HG03575 (cell line): ENCODE results near the gene TXNDC15.
"Not testable (repeated sequence)": the region's sequence is repeated elsewhere in the genome, so short reads cannot be mapped to it uniquely, and the experiment has no call there.

Experiments used
- ATAC-seq: cut with Tn5 transposase; IDR thresholded peaks from one replicate; pipeline ENCODE4 v1.9.1; 2021; ENCODE audit not compliant: unreplicated experiment, insufficient number of reproducible peaks, low FRiP score; ENCODE audit errors: extremely low read depth

The TXNDC15 gene

DNA sequence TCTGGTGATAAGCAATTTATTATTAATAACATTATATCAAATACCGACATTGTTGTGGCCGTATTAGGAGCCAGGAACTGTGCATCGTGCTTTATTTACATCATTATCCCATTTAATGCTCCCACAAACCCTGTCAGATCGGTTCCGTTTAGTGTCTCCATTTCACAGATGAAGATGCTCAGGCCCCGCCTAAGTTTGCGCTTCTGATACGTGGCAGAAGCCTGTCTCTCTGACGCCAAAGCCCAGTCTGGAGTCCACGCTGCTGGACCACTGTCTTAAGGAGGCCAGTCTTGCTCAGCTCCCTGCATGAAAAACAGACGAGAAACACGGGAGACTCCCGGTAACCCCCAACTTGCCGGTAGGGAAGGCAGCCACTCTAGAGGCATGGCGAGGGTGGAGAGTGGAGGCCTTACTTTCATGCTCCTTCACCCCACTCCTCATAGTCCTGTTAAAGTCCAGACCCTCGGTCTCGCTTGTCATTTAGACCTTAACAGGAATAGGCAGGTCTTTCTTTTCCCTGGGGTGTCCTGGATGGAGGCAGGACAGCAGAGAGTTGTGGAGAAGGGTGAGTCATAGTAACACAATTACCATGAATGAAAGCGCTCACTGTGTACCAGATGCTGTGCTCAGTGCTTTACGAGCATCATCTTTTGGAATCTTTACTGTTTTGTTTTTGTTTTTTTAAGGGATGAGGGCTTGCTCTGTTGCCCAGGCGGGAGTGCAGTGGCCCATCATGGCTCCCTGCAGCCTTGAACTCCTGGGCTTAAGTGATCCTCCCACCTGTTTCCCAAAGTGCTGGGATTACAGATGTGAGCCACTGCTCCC is 872 bp downstream of the TXNDC15 start:
- no peak for ATAC-seq

DNA sequence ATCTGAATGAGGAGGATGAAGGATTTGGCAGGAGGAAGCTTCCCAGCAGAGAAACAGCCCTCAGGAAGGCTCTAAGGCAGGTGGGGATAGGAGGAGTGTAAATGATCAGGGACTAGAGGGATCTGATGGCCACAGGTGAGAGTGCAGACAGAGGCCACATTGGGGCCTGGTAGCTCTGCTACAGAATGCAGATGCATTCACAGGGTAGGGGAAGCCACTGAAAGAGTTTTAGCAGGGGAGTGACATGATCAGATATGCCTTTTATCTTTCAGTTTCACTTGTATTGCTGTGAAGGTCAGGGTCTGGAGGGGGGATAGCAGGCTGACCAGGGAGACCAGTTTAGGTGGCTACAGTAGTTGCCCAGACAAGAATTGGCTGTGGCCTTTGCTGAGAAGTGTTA is 3.0 kb downstream of the TXNDC15 start:
- no peak for ATAC-seq

DNA sequence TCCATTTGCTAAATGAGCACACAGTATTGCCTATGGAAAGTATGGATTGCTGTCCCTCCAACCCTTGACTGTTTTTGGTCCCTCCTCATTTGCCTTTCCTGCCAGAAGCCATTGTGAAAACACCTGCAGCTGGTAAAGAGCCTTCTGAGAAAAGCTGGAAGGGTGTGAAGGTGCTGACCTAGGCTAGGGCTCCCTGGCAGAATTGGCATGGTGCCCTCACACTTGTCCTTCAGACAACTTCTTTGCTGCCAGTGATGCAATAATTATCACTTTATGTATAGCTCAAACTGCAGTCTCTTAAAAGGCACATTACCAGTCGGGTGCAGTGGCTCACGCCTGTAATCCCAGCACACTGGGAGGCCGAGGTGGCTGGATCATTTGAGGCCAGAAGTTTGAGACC is 4.2 kb downstream of the TXNDC15 start:
- no peak for ATAC-seq

DNA sequence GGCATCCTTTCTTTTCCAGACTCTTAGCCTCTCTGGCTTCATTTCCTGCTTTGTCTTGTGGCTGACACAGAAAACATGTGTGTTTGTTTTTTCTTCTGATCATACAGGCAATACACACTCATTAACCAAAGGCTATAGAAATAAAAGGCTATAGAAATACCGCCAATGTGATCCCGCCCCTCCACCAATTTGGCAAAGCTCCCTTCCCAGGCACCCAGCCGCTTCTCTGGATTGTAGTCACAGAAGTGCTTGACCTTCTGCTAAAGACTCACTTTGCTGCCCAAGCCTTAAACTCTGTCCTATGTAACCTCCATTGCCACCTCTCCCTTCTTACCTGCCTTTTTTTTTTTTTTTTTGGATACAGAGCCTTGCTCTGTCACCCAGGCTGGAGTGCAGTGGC is 5.3 kb downstream of the TXNDC15 start:
- no peak for ATAC-seq

DNA sequence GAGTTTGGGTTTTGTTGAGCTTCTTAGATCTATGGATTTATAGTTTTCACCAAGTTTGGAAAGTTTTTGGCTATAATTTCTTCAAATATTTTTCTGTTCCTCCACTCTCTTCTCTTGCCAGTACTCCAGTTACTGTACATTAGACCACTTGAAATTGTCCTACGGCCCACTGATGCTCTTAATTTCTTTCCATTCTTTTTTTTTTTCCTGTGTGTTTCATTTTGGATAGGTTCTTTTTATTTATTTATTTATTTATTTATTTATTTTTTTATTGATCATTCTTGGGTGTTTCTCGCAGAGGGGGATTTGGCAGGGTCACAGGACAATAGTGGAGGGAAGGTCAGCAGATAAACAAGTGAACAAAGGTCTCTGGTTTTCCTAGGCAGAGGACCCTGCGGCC is 6.8 kb downstream of the TXNDC15 start:
- not testable (repeated sequence) for ATAC-seq

DNA sequence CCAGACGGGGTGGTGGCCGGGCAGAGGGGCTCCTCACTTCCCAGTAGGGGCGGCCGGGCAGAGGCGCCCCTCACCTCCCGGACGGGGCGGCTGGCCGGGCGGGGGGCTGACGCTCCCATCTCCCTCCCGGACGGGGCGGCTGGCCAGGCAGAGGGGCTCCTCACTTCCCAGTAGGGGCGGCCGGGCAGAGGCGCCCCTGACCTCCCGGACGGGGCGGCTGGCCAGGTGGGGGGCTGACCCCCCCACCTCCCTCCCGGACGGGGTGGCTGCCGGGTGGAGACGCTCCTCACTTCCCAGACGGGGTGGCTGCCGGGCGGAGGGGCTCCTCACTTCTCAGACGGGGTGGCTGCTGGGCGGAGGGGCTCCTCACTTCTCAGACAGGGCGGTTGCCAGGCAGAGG is 7.5 kb downstream of the TXNDC15 start:
- ATAC-seq: not testable (repeated sequence)

DNA sequence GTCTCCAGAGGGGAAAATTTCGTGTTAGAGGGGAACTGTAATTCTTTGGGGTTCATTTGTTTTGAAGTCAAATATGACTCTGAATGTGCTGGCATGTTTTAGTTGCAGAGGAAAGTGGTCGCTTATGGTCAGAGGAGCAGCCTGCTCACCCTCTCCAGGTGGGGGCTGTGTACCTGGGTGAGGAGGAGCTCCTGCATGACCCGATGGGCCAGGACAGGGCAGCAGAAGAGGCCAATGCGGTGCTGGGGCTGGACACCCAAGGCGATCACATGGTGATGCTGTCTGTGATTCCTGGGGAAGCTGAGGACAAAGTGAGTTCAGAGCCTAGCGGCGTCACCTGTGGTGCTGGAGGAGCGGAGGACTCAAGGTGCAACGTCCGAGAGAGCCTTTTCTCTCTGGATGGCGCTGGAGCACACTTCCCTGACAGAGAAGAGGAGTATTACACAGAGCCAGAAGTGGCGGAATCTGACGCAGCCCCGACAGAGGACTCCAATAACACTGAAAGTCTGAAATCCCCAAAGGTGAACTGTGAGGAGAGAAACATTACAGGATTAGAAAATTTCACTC is 13.5 kb downstream of the TXNDC15 start:
- ATAC-seq: no peak

DNA sequence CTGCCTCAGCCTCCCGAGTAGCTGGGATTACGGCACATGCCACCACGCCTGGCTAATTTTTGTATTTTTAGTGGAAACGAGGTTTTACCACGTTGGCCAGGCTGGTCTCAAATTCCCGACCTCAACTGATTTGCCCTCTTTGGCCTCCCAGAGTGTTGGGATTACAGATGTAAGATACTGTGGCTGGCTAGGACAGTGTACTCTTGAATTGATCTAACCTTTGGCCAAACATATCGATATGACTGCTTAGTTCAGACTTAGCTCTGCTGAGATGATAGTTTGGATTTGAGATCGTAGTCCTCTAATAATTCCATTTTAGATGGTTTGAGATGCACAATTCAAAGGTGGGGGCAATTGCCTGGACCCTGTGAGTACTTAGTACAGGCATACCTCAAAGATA is 15.2 kb downstream of the TXNDC15 start:
- no peak for ATAC-seq

DNA sequence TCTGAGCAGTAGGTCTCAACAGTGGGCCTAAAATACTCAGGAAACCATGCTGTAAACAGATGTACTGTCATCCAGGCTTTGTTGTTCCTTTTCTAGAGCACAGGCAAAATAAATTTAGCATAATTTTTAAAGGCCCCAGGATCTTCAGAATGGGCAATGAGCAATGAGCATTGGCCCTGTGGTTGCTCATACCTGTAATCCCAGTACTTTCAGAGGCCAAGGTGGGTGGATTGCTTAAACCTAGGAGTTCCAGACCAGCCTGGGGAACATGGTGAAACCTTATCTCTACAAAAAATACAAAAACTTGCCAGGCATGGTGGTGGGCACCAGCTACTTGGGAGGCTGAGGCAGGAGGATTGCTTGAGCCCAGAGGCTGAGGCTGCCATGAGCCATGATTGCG is 17.3 kb downstream of the TXNDC15 start:
- no peak for ATAC-seq

DNA sequence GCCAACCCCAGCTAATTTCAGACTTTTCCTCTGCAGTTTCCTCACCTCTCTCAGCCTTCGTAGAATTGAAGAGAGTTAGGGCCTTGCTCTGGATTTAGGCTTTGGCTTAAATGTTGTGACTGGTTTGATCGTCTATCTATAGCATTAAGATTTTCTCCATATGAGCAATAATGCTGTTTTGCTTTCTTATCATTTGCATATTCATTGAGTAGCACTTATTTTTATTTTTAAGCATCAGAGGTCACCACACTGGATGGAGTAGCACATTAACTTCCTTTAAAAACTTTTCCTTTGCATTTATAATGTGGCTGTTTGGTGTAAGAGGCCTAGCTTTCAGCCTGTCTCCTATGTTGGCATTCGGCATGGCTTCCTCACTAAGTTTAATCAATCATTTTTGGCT is 18.1 kb downstream of the TXNDC15 start:
- ATAC-seq: no peak

DNA sequence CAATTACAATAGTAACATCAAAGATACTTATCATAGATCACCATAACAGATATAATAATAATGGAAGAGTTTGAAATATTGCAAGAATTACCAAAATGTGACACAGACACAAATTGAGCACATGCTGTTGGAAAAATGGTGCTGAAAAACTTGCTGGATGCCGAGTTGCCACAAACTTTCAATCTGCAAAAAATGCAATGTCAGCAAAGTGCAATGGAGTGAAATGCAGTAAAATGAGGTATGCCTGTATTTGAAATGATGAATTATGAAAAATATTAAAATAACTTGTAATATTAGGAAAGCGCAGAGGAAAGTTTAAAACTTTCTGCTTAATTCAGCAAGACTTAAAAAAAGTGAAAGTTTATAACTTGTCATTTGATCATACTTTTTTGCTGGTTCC is 18.8 kb downstream of the TXNDC15 start:
- ATAC-seq: no peak

DNA sequence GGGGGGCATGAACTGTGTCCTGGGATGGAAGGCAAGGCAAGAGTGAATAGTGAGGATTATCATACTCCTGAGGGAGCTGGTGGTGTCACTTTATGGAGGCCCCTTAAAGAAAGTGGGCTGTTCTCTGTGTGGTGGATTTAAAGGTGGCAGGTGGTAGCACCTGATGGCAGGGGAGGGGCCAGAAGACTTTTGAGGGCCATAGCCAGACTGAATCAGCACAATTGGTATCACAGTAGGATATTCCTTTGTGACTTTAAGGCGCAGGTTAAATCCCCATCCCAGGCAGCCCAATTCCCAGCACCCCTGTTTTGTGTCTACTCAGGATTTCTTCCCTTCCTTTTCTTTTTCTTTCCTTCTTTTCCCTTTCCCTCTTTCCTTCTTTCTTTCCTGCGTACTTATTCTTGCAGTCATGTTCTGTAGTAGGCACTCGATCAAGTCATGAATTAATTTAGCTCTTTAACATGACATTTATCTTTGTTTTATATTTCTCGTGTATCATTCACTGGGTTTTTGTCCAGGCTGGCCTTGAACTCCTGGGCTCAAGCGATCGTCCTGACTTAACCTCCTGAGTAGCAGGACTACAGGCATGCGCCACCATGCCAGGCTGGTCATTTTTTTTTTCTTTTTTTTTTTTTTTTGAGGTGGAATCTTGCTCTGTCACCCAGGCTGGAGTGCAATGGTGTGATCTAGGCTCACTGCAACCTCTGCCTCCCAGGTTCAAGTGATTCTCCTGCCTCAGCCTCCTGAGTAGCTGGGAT is 19.8 kb downstream of the TXNDC15 start:
- ATAC-seq: no peak

DNA sequence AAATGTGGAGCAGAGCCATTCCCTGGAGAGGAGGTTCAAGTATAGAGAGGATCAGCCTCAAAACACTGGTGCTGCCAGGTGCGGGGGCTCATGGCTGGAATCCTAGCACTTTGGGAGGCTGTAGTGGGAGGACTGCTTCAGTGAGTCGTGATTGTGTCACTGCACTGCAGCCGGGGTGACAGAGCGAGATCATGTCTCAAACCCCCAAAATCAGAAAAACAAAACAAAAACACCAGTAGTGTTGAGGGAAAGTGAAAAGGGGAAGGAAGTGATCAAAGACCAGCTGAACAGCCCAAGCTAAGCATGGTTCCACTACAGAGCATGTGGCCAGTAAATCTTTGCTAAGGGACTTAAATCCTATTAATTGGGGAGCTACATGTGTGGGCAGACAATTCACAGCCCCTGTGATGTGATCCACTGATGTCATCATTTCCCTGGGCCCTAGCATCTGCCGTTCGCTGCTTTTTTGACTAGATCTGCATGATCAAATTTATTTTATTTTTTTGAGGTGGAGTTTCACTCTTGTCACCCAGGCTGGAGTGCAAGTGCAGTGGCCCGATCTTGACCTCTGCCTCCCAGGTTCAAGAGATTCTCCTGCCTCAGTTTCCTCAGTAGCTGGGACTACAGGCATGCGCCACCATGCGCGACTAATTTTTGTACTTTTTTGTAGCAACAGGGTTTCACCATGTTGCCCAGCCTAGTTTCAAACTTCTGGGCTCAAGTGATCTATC is 28.1 kb downstream of the TXNDC15 start:
- no peak for ATAC-seq

DNA sequence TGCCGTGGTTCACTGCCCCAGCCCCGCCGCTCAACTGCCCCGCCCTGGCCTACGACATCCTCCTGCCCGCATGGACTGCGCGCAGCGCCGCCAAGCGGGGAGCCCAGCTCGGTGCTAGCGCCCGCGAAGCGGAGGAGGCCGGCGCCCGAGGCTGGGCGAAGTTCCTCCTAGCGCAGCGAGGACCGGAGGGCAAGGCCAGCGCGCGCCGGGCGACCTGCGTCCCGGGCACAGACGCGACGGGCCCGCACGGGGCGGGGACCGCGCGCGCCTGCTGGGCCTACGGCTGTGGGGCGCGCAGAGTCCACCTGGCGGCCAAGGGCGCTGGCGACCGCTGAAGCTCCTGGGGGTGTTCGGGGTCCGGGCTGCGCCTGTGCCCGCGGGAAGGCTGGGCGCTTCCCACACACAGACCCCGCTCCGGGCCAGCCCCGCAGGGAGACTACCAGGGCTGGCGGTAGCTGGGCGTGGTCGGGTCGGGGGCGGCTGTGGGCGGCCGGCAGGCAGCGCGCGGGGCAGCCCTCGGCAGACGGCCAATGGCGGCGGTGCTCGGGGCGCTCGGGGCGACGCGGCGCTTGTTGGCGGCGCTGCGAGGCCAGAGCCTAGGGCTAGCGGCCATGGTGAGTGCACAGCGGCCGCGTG is 30.6 kb downstream of the TXNDC15 start, which contains the start of gene PCBD2:
TSS of gene PCBD2 (plus strand) at position 522 of the 636 bp plus-strand sequence. CDS start at position 531, 9 bp downstream.
- ATAC-seq: no peak

DNA sequence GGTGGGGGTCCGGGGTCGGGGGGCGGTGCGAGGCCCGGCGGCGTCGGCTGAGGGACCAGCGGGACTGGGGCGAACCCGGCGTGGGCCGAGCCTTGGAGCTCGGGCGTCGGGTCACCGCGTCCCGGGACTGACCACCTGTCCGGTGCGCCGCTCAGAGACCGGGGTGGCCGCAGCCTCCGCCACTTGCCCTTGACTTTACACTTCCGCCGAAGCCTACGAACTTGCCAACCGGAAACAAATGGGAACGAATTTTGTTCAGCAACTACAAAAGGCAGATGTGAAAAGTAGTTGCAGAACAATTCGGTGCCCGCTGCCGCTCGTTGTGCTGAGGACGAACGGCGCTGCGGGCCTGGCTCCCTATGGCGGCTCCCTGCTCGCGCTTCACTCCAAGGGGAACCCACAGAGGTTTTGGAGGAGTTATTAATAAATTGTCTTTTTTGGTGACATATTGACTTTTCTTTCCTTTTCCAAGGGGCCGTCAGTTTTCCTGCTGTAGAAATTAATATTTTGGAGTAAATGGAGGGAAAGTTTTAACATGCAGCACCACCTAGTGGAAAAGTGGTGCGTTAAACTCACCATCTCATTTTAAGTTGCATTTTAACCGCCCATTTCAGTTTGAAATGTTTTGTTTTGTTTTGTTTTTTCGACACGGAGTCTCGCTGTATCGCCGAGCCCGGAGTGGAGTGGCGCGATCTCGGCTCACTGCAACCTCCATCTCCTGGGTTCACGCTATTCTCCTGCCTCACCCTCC is 31.2 kb downstream of the TXNDC15 start:
- ATAC-seq: no peak

DNA sequence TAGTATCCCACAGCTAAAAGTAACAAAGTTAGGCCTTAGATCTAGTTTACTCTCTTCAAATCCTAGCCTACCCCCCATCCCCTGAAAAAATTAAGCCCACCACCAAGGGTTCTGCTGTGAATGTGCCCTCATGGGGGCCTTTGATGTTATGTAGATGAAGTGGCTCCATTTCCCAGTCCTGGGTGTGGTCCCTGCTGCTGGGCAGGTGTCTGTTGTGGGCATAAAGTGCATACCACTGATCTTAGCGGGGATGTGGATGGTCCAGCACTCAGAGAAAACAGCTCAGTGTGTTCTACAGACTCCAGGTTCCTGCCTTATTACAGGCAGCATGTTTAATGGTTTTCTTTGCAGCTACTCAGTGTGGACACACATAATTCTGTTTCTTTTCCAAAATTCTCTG is 32.6 kb downstream of the TXNDC15 start:
- ATAC-seq: no peak

DNA sequence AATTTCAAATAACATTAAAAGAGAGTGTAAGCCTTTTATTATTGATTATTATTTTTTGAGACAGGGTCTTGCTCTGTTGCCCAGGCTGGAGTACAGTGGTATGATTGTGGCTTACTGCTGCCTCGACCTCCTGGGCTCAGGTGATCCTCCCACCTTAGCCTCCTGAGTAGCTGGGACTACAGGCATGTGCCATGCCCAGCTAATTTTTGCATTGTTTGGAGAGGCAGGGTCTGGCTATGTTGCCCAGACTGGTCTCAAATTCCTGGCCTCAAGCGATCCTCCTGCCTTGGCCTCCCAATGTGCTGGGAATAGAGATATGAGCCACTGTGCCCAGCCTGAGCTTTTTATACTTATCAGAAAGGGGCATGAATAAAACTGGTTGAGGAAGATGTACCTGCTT is 36.6 kb downstream of the TXNDC15 start:
- not testable (repeated sequence) for ATAC-seq
